Measurements from ENCODE around the gene FGF14.

Gene FGF14

GRCh38 chr13:102401766-102402165, at the start of gene FGF14:
TSS of gene FGF14 (minus strand) at chr13:102402048.
- Histone ChIP-seq H3K4me3 (ENCODE audit: low read depth, low read length) (peak within 1 kb of the TSS; percentile 56), H3K27me3 (replicated peaks) (peaks cover 9% of the 10 kb centered on the region)
- in situ Hi-C loops (cut with HindIII; ENCODE audit: low pct_ligation_motif_present, low sequenced_read_pairs): no loop called here

DNA sequence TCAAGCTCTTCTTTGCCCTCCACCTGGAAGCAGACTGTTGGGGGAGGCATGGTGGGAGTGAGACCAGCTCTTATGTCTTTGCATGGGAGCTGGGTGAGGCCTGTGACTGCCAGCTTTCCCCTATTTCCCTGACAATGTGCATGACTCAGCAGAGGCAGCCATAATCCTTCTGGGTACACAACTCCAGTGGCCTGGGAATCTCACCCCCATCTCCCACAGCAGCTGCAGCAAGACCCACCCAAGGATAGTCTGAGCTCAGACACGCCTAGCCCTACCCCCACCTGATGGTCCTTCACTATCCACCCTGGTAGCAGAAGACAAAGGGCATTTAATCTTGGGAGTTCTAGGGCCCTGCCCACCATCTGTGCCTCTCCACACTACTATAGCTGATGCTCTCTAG, 41.4 kb upstream of the FGF14 start:
- Histone ChIP-seq H3K27ac (no peak overlapping the region), H3K27me3 (replicated peaks) (no peaks in the 10 kb centered on the region), H3K4me3 (ENCODE audit: low read depth, low read length) (no peak overlapping the region), H3K36me3 (replicated peaks) (no peaks in the 10 kb centered on the region)
- in situ Hi-C loops (cut with HindIII; ENCODE audit: low pct_ligation_motif_present, low sequenced_read_pairs): no loop called here
- no peak for DNase-seq
- TF ChIP-seq, protein P1, sequence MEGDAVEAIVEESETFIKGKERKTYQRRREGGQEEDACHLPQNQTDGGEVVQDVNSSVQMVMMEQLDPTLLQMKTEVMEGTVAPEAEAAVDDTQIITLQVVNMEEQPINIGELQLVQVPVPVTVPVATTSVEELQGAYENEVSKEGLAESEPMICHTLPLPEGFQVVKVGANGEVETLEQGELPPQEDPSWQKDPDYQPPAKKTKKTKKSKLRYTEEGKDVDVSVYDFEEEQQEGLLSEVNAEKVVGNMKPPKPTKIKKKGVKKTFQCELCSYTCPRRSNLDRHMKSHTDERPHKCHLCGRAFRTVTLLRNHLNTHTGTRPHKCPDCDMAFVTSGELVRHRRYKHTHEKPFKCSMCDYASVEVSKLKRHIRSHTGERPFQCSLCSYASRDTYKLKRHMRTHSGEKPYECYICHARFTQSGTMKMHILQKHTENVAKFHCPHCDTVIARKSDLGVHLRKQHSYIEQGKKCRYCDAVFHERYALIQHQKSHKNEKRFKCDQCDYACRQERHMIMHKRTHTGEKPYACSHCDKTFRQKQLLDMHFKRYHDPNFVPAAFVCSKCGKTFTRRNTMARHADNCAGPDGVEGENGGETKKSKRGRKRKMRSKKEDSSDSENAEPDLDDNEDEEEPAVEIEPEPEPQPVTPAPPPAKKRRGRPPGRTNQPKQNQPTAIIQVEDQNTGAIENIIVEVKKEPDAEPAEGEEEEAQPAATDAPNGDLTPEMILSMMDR (IDR thresholded peaks at IDR 0.05; ENCODE audit: low read depth, low read length, missing control alignments): no peak

More at GRCh38 chr13:102401766-102402165, at the start of gene FGF14:
- TF ChIP-seq, protein P1 (IDR thresholded peaks at IDR 0.05; ENCODE audit: low read depth, low read length, missing control alignments): no peak
- DNase-seq: no peak
- Histone ChIP-seq H3K36me3 (replicated peaks) (no peaks in the 10 kb centered on the region), H3K27ac (no peak within 1 kb of the TSS)

DNA sequence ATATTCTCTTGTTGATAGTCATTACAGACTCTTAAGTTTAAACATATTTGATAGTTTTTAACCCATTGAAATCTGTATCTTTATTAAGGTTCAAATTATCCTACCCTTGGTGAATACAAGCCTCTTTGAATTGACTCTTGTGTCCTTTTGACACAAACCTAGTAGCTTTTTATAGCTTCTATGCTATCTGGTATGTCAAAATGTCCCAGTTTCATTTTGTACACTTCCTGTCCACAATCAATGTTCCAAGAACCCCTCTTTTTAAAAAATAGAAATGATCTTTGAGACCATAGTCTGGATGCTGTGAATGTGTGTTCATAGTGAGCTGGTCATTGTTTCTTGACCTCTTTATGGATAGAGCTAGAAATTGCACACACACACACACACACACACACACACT, 39.2 kb upstream of the FGF14 start:
- H3K27me3 ChIP-seq (replicated peaks): no peaks in the 10 kb centered on the region
- no peak overlapping the region for H3K27ac ChIP-seq
- no peak for DNase-seq
- H3K36me3 ChIP-seq (replicated peaks): no peaks in the 10 kb centered on the region
- H3K4me3 ChIP-seq (ENCODE audit: low read depth, low read length): no peak overlapping the region
- TF ChIP-seq, protein P1 (IDR thresholded peaks at IDR 0.05; ENCODE audit: low read depth, low read length, missing control alignments): no peak
- in situ Hi-C loops (cut with HindIII; ENCODE audit: low pct_ligation_motif_present, low sequenced_read_pairs): no loop called here

GRCh38 chr13:102440259-102440936, 38.5 kb upstream of the FGF14 start:
- no peak for DNase-seq
- no peaks in the 10 kb centered on the region for H3K36me3 ChIP-seq (replicated peaks)
- TF ChIP-seq, protein P1 (IDR thresholded peaks at IDR 0.05; ENCODE audit: low read depth, low read length, missing control alignments): no peak
- no peak overlapping the region for H3K4me3 ChIP-seq (ENCODE audit: low read depth, low read length)
- in situ Hi-C loops (cut with HindIII; ENCODE audit: low pct_ligation_motif_present, low sequenced_read_pairs): no loop called here
- H3K27me3 ChIP-seq (replicated peaks): no peaks in the 10 kb centered on the region
- no peak overlapping the region for H3K27ac ChIP-seq

- in situ Hi-C loops (cut with HindIII; ENCODE audit: low pct_ligation_motif_present, low sequenced_read_pairs): no loop called here
- no peaks in the 10 kb centered on the region for H3K27me3 ChIP-seq (replicated peaks)
- no peak overlapping the region for H3K27ac ChIP-seq
- no peaks in the 10 kb centered on the region for H3K36me3 ChIP-seq (replicated peaks)
- H3K4me3 ChIP-seq (ENCODE audit: low read depth, low read length): no peak overlapping the region
- TF ChIP-seq, protein P1 (IDR thresholded peaks at IDR 0.05; ENCODE audit: low read depth, low read length, missing control alignments): no peak
- no peak for DNase-seq
Measured at GRCh38 chr13:102422690-102423089, 20.8 kb upstream of the FGF14 start.

Data from brain microvascular endothelial cell (primary cell).